Measurements from ENCODE around the gene MTMR11.
"Not testable (repeated sequence)": the region's sequence is repeated elsewhere in the genome, so short reads cannot be mapped to it uniquely, and the experiment has no call there.

MTMR11 gene

DNA sequence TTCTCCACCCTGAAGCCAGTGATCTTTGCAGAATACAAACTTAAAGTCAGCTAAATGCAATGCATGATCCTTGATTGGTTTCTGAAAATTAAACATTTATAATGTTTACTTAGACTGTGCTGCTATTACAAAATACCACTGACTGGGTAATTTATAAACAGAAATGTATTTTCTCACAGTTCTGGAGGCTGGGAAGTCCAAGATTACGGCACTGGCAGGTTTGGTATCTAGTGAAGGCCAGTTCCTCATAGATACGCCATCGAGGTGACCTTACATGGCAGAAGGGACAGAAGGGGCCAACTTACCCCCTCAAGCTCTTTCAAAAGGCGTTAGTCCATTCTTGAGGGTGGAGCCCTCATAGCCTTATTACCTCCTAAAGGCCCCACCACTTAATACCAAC lies 40.1 kb downstream of the MTMR11 start:
- Histone ChIP-seq H3K9ac (no peak overlapping the region), H3K27me3 (ENCODE audit: control insufficient read depth, insufficient read depth, low read length) (no peaks in the 10 kb centered on the region), H3K27ac (no peak overlapping the region), H3K4me3 (ENCODE audit: low read depth, low read length) (no peak overlapping the region), H3K4me1 (no peaks in the 10 kb centered on the region), H3K36me3 (ENCODE audit: control insufficient read depth, insufficient read depth, low read length) (no peaks in the 10 kb centered on the region), H3K4me2 (ENCODE audit: low read length) (no peak overlapping the region), H3K79me2 (no peaks in the 10 kb centered on the region), H2AFZ (no peak overlapping the region), H3K9me3 (ENCODE audit: control insufficient read depth, low read length) (no peaks in the 10 kb centered on the region)
- TF ChIP-seq, protein P1, sequence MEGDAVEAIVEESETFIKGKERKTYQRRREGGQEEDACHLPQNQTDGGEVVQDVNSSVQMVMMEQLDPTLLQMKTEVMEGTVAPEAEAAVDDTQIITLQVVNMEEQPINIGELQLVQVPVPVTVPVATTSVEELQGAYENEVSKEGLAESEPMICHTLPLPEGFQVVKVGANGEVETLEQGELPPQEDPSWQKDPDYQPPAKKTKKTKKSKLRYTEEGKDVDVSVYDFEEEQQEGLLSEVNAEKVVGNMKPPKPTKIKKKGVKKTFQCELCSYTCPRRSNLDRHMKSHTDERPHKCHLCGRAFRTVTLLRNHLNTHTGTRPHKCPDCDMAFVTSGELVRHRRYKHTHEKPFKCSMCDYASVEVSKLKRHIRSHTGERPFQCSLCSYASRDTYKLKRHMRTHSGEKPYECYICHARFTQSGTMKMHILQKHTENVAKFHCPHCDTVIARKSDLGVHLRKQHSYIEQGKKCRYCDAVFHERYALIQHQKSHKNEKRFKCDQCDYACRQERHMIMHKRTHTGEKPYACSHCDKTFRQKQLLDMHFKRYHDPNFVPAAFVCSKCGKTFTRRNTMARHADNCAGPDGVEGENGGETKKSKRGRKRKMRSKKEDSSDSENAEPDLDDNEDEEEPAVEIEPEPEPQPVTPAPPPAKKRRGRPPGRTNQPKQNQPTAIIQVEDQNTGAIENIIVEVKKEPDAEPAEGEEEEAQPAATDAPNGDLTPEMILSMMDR (IDR thresholded peaks at IDR 0.05), result no peak

DNA sequence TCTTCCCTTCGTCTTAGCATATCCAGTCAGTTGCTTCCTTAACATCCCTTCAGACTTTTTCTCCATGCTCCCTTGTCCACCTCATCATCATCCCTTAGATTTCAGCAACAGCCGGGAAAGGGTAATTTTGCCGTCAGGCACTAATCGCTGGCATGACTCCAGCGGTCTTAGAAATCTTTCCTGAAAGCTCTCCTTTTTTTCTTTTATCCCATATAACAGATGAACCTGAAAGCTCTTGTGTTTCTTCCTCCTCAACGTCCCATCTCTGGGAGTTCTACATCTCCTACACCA lies 47.7 kb downstream of the MTMR11 start:
- TF ChIP-seq, protein P1 (IDR thresholded peaks at IDR 0.05), result no peak
- H3K27ac ChIP-seq, result peak overlapping the region; percentile 98
- H3K79me2 ChIP-seq, result peaks cover under 1% of the 10 kb centered on the region
- peaks cover 2% of the 10 kb centered on the region for H3K4me1 ChIP-seq
- no peaks in the 10 kb centered on the region for H3K27me3 ChIP-seq (ENCODE audit: control insufficient read depth, insufficient read depth, low read length)
- peak overlapping the region; percentile 97 for H3K4me2 ChIP-seq (ENCODE audit: low read length)
- no peaks in the 10 kb centered on the region for H3K36me3 ChIP-seq (ENCODE audit: control insufficient read depth, insufficient read depth, low read length)
- H3K9me3 ChIP-seq (ENCODE audit: control insufficient read depth, low read length), result no peaks in the 10 kb centered on the region
- H2AFZ ChIP-seq, result peak overlapping the region; percentile 88
- H3K9ac ChIP-seq, result no peak overlapping the region
- H3K4me3 ChIP-seq (ENCODE audit: low read depth, low read length), result peak overlapping the region; percentile 93

DNA sequence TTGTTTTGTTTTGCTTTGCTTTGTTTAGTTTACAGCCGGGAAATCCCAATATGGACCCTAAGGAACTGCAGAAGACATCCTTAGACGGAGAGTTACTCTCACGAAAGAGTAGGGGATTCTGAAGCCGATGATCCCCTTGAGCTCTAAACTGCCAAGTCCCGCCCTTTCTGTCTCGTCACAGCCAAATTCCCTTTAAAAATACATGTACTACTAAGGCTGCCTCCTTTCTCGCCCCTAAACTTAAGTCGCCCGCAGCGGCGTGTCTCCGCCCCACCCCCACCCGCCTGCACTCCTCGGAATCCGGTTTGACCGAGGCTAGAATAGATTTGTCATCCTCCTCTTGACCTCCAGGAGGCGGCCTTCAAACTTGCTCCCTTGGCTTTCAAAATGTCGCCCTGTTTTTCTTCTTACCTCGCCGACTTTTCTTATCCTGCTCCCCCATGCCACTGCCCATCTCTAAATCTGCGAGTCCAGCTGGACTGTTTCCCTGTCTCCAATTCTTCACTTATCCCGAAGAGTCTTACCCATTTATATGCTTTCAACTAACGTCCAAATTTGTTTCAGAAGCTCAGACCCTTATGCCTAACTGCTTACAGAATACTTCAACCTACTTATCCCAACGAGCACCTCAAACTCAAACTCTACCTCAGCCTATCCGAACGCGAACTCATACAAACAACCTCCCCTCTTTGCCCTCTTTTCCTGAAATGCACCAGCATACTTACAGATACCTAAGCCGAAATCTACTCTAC lies 48.3 kb downstream of the MTMR11 start:
- Histone ChIP-seq H3K79me2 (peaks cover 2% of the 10 kb centered on the region), H3K4me2 (ENCODE audit: low read length) (peak overlapping the region; percentile 97), H3K9ac (no peak overlapping the region), H2AFZ (peak overlapping the region; percentile 88), H3K27ac (peak overlapping the region; percentile 98), H3K4me1 (peaks cover 2% of the 10 kb centered on the region), H3K36me3 (ENCODE audit: control insufficient read depth, insufficient read depth, low read length) (no peaks in the 10 kb centered on the region), H3K27me3 (ENCODE audit: control insufficient read depth, insufficient read depth, low read length) (no peaks in the 10 kb centered on the region), H3K9me3 (ENCODE audit: control insufficient read depth, low read length) (no peaks in the 10 kb centered on the region), H3K4me3 (ENCODE audit: low read depth, low read length) (peak overlapping the region; percentile 93)
- TF ChIP-seq, protein P1 (IDR thresholded peaks at IDR 0.05), result peak; percentile 51

DNA sequence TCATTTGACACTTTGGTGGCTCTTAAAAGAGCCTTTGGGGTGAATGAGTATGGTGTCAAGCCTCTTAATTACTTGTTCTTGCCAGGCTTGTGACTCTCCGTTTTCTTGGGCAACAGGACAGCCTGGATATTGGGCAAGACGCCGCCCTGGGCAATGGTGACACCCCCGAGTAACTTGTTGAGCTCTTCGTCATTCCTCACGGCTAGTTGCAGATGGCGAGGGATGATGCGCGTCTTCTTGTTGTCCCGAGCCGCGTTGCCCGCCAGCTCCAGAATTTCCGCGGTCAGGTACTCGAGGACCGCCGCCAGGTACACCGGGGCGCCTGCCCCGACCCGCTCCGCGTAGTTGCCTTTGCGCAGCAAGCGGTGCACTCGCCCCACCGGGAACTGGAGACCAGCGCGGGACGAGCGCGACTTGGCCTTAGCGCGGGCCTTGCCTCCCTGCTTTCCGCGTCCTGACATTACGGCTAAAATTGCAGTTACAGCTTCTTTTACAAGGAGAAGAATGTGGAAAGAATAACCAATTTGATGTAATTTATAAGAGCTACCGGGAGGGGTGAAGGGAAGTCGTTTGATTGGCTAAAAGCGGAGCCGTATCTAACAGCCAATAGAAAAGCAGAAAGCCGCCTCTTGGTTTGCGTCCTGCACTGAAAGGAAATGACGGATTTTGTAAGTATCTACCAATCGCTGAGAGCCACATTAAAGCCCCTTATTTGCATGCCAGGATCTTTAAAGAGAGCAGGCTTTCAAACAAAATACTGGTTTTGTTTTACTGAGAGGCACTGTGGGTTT lies 49.0 kb downstream of the MTMR11 start:
- H3K9ac ChIP-seq, result peak overlapping the region; percentile 35
- no peaks in the 10 kb centered on the region for H3K9me3 ChIP-seq (ENCODE audit: control insufficient read depth, low read length)
- TF ChIP-seq, protein P1 (IDR thresholded peaks at IDR 0.05), result no peak
- peak overlapping the region; percentile 97 for H3K4me2 ChIP-seq (ENCODE audit: low read length)
- no peaks in the 10 kb centered on the region for H3K27me3 ChIP-seq (ENCODE audit: control insufficient read depth, insufficient read depth, low read length)
- peak overlapping the region; percentile 88 for H2AFZ ChIP-seq
- peak overlapping the region; percentile 93 for H3K4me3 ChIP-seq (ENCODE audit: low read depth, low read length)
- peaks cover 2% of the 10 kb centered on the region for H3K4me1 ChIP-seq
- H3K79me2 ChIP-seq, result peaks cover 2% of the 10 kb centered on the region
- peak overlapping the region; percentile 98 for H3K27ac ChIP-seq
- H3K36me3 ChIP-seq (ENCODE audit: control insufficient read depth, insufficient read depth, low read length), result no peaks in the 10 kb centered on the region

DNA sequence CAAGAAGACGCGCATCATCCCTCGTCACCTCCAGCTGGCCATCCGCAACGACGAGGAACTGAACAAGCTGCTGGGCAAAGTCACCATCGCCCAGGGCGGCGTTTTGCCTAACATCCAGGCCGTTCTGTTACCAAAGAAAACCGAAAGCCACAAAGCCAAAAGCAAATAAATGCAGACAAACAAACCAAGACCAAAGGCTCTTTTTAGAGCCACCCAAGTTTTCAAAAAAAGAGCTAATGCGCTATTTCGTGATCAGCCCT lies 49.6 kb downstream of the MTMR11 start:
- H3K79me2 ChIP-seq; H3K36me3 ChIP-seq (ENCODE audit: control insufficient read depth, insufficient read depth, low read length); H3K9me3 ChIP-seq (ENCODE audit: control insufficient read depth, low read length); H3K4me1 ChIP-seq; H3K27me3 ChIP-seq (ENCODE audit: control insufficient read depth, insufficient read depth, low read length): not testable (repeated sequence)
- peak overlapping the region; percentile 35 for H3K9ac ChIP-seq
- peak overlapping the region; percentile 93 for H3K4me3 ChIP-seq (ENCODE audit: low read depth, low read length)
- peak overlapping the region; percentile 97 for H3K4me2 ChIP-seq (ENCODE audit: low read length)
- peak overlapping the region; percentile 98 for H3K27ac ChIP-seq
- peak overlapping the region; percentile 88 for H2AFZ ChIP-seq

Data from parathyroid adenoma (tissue), 2 donors.